ENCODE results near the gene ZNF280B. TPM values are rescaled to one million over a fixed set of nuclear protein-coding genes. Genes with fewer than 3 reads are reported as not detected.

The ZNF280B gene
- total RNA-seq, 1 experiment from 2014 or later, result 5.5 TPM

- ChIA-PET RAD21 (ENCODE audit: low non-redundant PET in 1 of 2, low total read pairs in 2 of 2, uncharacterized antibody in 2 of 2, unreplicated experiment in 2 of 2) (no interaction called here), CTCF (no interaction called here), POLR2A (no interaction called here)
- Histone ChIP-seq H3K9me3 (ENCODE audit: control insufficient read depth in 1 of 2, insufficient read depth in 1 of 2, low read depth in 1 of 2, low read length in 2 of 2) (no peaks in the 10 kb centered on the region), H3K27ac (ENCODE audit: low read depth, low read length) (no peak overlapping the region), H3K9me2 (ENCODE audit: insufficient read depth) (no peaks in the 10 kb centered on the region), H3K4me3 (replicated peaks in 1 of 2; ENCODE audit: low read depth in 1 of 2, low read length in 2 of 2) (no peak overlapping the region), H3K79me2 (ENCODE audit: insufficient read depth, low read length) (no peaks in the 10 kb centered on the region), H3K4me2 (ENCODE audit: low read length) (no peak overlapping the region), H3K9ac (ENCODE audit: low read length) (no peak overlapping the region), H2AFZ (ENCODE audit: low read depth, low read length, poor library complexity, severe bottlenecking) (no peak overlapping the region), H4K20me1 (ENCODE audit: insufficient read depth) (no peaks in the 10 kb centered on the region), H3K27me3 (ENCODE audit: insufficient read depth, low read length) (no peaks in the 10 kb centered on the region), H3K4me1 (ENCODE audit: control insufficient read depth in 1 of 2, insufficient read depth in 2 of 2, low read length in 2 of 2) (no peaks in the 10 kb centered on the region), H3K36me3 (ENCODE audit: control insufficient read depth in 1 of 2, insufficient read depth in 2 of 2, low read length in 2 of 2) (no peaks in the 10 kb centered on the region)
- BruUV-seq (replicated peaks), result no TSS peak
- DNase-seq (ENCODE audit: low read depth, low spot score) (no peak), ATAC-seq (no peak)
- TF ChIP-seq FOSL1 (IDR thresholded peaks at IDR 0.05; ENCODE audit: low read depth), result no peak
- no peak for TF ChIP-seq EZH2 (IDR thresholded peaks at IDR 0.05)
- no peak for TF ChIP-seq TCF7L2 (IDR thresholded peaks at IDR 0.05; ENCODE audit: borderline replicate concordance, extremely low read depth, insufficient read depth, insufficient read length)
- no peak for TF ChIP-seq SP1 (IDR thresholded peaks at IDR 0.05; ENCODE audit: low read depth)
- TF ChIP-seq ZFX (IDR thresholded peaks at IDR 0.05), result no peak
- no peak for TF ChIP-seq CBX3 (IDR thresholded peaks at IDR 0.05; ENCODE audit: low read depth)
- no peak for TF ChIP-seq REST (IDR thresholded peaks at IDR 0.05; ENCODE audit: low read depth)
- TF ChIP-seq ZNF274 (IDR thresholded peaks at IDR 0.05; ENCODE audit: low read depth, low read length), result no peak
- TF ChIP-seq MAX (IDR thresholded peaks at IDR 0.05), result no peak
- no peak for TF ChIP-seq ATF3 (IDR thresholded peaks at IDR 0.05)
- TF ChIP-seq SIN3A (IDR thresholded peaks at IDR 0.05; ENCODE audit: low read depth), result no peak
- no peak for TF ChIP-seq POLR2A (IDR thresholded peaks at IDR 0.05; ENCODE audit: borderline replicate concordance, extremely low read depth, insufficient read depth, insufficient read length)
- no peak for TF ChIP-seq RAD21 (IDR thresholded peaks at IDR 0.05; ENCODE audit: low read depth)
- TF ChIP-seq ELF1 (IDR thresholded peaks at IDR 0.05; ENCODE audit: borderline replicate concordance, low read depth), result no peak
- intact Hi-C loops (cut with micrococcal nuclease), result no loop called here
These were observed 18.8 kb upstream of the ZNF280B start for GRCh38 chr22:22527312-22527711.

Measured in HCT116 (cell line).